ENCODE measurements around the gene ZMIZ1. TPM values are rescaled to one million over a fixed set of nuclear protein-coding genes. Genes with fewer than 3 reads are reported as not detected.

ZMIZ1 gene
- total RNA-seq, 1 donor from 2014 or later: 14.7 TPM

GRCh38 chr10:79202188-79203013 is 133.6 kb downstream of the ZMIZ1 start:
- DNase-seq (ENCODE audit: low read depth in 2 of 2): peak; percentile 55 to 72

- no peak for DNase-seq (ENCODE audit: low read depth in 2 of 2)
Measured at GRCh38 chr10:79203014-79203644, 134.4 kb downstream of the ZMIZ1 start.

GRCh38 chr10:79203833-79204232 is 135.1 kb downstream of the ZMIZ1 start:
- DNase-seq (ENCODE audit: low read depth in 2 of 2): no peak

GRCh38 chr10:79206300-79207095 is 137.7 kb downstream of the ZMIZ1 start:
- no peak for DNase-seq (ENCODE audit: low read depth in 2 of 2)

- DNase-seq (ENCODE audit: low read depth in 2 of 2): no peak
Measured at GRCh38 chr10:79207096-79207357, 138.3 kb downstream of the ZMIZ1 start.

GRCh38 chr10:79207726-79208125 is 139.0 kb downstream of the ZMIZ1 start:
- DNase-seq (ENCODE audit: low read depth in 2 of 2): no peak

- DNase-seq (ENCODE audit: low read depth in 2 of 2): no peak
Measured at GRCh38 chr10:79208251-79208983, 139.7 kb downstream of the ZMIZ1 start.

GRCh38 chr10:79209340-79209739 is 140.6 kb downstream of the ZMIZ1 start:
- no peak for DNase-seq (ENCODE audit: low read depth in 2 of 2)

- no peak for DNase-seq (ENCODE audit: low read depth in 2 of 2)
Measured at GRCh38 chr10:79209831-79210230, 141.1 kb downstream of the ZMIZ1 start.

- no peak for DNase-seq (ENCODE audit: low read depth in 2 of 2)
Measured at GRCh38 chr10:79210672-79211071, 141.9 kb downstream of the ZMIZ1 start.

- DNase-seq (ENCODE audit: low read depth in 2 of 2): no peak
Measured at GRCh38 chr10:79211616-79212015, 142.8 kb downstream of the ZMIZ1 start.

- no peak for DNase-seq (ENCODE audit: low read depth in 2 of 2)
Measured at GRCh38 chr10:79215531-79215930, 146.8 kb downstream of the ZMIZ1 start.

- DNase-seq (ENCODE audit: low read depth in 2 of 2): peak in 1 of 2 donors; percentile 77
Measured at GRCh38 chr10:79219322-79219957, 150.7 kb downstream of the ZMIZ1 start.

- DNase-seq (ENCODE audit: low read depth in 2 of 2): no peak
Measured at GRCh38 chr10:79220307-79220706, 151.5 kb downstream of the ZMIZ1 start.

- DNase-seq (ENCODE audit: low read depth in 2 of 2): peak; percentile 84 to 85
Measured at GRCh38 chr10:79221110-79222051, 152.6 kb downstream of the ZMIZ1 start.

- DNase-seq (ENCODE audit: low read depth in 2 of 2): peak in 1 of 2 donors; percentile 60
Measured at GRCh38 chr10:79222186-79222585, 153.4 kb downstream of the ZMIZ1 start.

GRCh38 chr10:79223091-79224048 is 154.6 kb downstream of the ZMIZ1 start:
- peak; percentile 79 to 95 for DNase-seq (ENCODE audit: low read depth in 2 of 2)

GRCh38 chr10:79224263-79224949 is 155.6 kb downstream of the ZMIZ1 start:
- no peak for DNase-seq (ENCODE audit: low read depth in 2 of 2)

Data from lung microvascular endothelial cell (primary cell).